GM23248 (cell line): ENCODE results near the gene RENBP. TPM values are rescaled to one million over a fixed set of nuclear protein-coding genes. Genes with fewer than 3 reads are reported as not detected.

ENCODE experiments used
- DNase-seq: peaks from one replicate; pipeline ENCODE4 v3.0.0-alpha.2; 2015
- H2AFZ ChIP-seq: fragments of 200-600 bp; sonication (generic); 2 replicates; pipeline ENCODE4 v1.6.1; 2016; ENCODE audit warnings: antibody characterized with exemption
- H3F3A ChIP-seq: fragments of 200-600 bp; sonication (generic); 2 replicates; pipeline ENCODE4 v1.6.1; 2016; ENCODE audit warnings: mild to moderate bottlenecking, antibody characterized with exemption, mixed run types; ENCODE audit not compliant: insufficient read depth
- H3K27ac ChIP-seq: fragments of 200-600 bp; sonication (generic); 2 replicates; pipeline ENCODE4 v1.5.1; 2016; ENCODE audit warnings: mild to moderate bottlenecking
- H3K27me3 ChIP-seq: fragments of 200-600 bp; sonication (generic); replicated peaks from 2 replicates; pipeline ENCODE4 v1.6.1; 2016; ENCODE audit warnings: mild to moderate bottlenecking; ENCODE audit not compliant: insufficient read depth
- H3K36me3 ChIP-seq: fragments of 200-600 bp; sonication (generic); 2 replicates; pipeline ENCODE4 v1.6.1; 2016; ENCODE audit warnings: low read depth, mild to moderate bottlenecking
- H3K4me1 ChIP-seq: fragments of 200-600 bp; sonication (generic); 2 replicates; pipeline ENCODE4 v1.6.1; 2016; ENCODE audit warnings: mild to moderate bottlenecking; ENCODE audit not compliant: insufficient read depth
- H3K4me2 ChIP-seq: fragments of 200-600 bp; sonication (generic); one replicate; pipeline ENCODE4 v1.6.1; 2016; ENCODE audit warnings: mild to moderate bottlenecking; ENCODE audit not compliant: unreplicated experiment
- H3K4me3 ChIP-seq: fragments of 200-600 bp; sonication (generic); 2 replicates; pipeline ENCODE4 v1.5.1; 2016; ENCODE audit warnings: mild to moderate bottlenecking
- H3K79me2 ChIP-seq: fragments of 200-600 bp; sonication (generic); 2 replicates; pipeline ENCODE4 v1.6.1; 2016; ENCODE audit warnings: mild to moderate bottlenecking; ENCODE audit not compliant: insufficient read depth
- H3K9ac ChIP-seq: fragments of 200-600 bp; sonication (generic); 2 replicates; pipeline ENCODE4 v1.6.1; 2016; ENCODE audit warnings: mild to moderate bottlenecking
- H3K9me2 ChIP-seq: fragments of 200-600 bp; sonication (generic); 2 replicates; pipeline ENCODE4 v1.6.1; 2016; ENCODE audit warnings: mixed run types, mild to moderate bottlenecking, moderate library complexity; ENCODE audit not compliant: insufficient read depth
- H3K9me3 ChIP-seq: fragments of 200-600 bp; sonication (generic); one replicate; pipeline ENCODE4 v1.6.1; 2017; ENCODE audit warnings: low read depth
- H4K20me1 ChIP-seq: fragments of 200-600 bp; sonication (generic); 2 replicates; pipeline ENCODE4 v1.6.0; 2016; ENCODE audit not compliant: insufficient read depth
- EZH2 ChIP-seq: fragments of 200-600 bp; sonication (generic); IDR thresholded peaks from 2 replicates; pipeline ENCODE4 v1.6.1; 2018; ENCODE audit warnings: antibody characterized with exemption, mild to moderate bottlenecking; ENCODE audit not compliant: insufficient read depth, poor library complexity, severe bottlenecking
- EZH2phosphoT487 ChIP-seq: fragments of 200-600 bp; sonication (generic); IDR thresholded peaks from 2 replicates; pipeline ENCODE4 v1.6.1; 2018; ENCODE audit warnings: antibody characterized with exemption, moderate library complexity, mild to moderate bottlenecking, low read depth; ENCODE audit not compliant: insufficient read depth
- WGBS, 2 experiments: methylation state at CpG; one replicate each; pipeline ENCODE4 v1.1.6; 2015 to 2017; ENCODE audit warnings: low lambda C conversion rate in 2 of 2, low coverage in 1 of 2; ENCODE audit errors: missing lambda C conversion rate in 2 of 2; 5-methylcytosine and 5-hydroxymethylcytosine counted together
- in situ Hi-C: fragments of 300-500 bp; cut with MboI; formaldehyde crosslinking; loops from 2 replicates; pipeline ENCODE4 v1.15.0; 2020
- polyA plus RNA-seq: library from polyadenylated mRNA; unstranded; fragments of >200 nt; fragmentation: Nextera tagmentation; extraction: Ambion mirVana; gene quantifications from 2 replicates; pipeline ENCODE4 v1.2.1, GENCODE V29; 2016
- total RNA-seq: library from RNA; depleted of rRNA; stranded (reverse); fragments of >200 nt; shearing (Covaris generic); gene quantifications from 2 replicates; pipeline ENCODE4 v1.2.3, GENCODE V29; 2014

Gene RENBP
- total and polyA plus RNA-seq, 2 experiments from 2014 or later: 0.11 TPM; not detected in 1

DNA sequence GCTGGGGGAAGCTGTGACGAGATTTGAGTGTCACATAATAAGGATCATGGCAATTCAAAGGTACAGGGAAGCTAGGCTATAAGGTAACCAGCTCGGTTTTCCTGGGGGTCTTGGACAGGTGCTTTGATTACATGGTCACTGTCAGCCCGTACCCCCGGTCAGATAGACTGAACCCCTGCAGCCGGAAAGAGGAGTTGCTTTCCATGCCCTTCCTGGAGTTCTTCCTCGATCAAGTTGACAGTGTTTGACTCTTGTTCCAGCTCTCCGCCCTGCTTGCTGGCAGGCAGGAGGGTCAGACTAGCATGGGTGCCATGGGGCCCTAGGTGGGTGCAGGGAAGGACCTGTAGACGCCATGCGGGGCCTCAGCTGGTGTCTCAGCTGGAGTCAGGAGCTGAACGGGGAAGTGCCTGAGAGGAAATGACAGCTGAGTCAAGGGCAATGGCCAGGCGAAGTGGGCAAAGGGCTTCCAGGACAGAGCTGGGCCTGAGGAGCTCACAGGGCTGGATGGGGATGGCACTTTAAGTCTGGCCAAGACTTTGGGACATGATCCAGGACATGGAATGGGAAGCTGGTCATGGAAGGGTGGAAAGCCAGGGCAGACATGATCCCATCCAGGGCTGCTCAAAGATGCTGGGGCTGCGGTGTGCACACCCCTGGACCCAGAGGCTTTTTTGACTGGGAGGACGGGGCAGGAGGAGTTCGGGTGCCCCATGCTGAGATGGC lies 29.7 kb upstream of the RENBP start:
- H3K27ac ChIP-seq: peak overlapping the region; percentile 100
- peak overlapping the region; percentile 100 for H3K9ac ChIP-seq
- in situ Hi-C loops: no loop called here

DNA sequence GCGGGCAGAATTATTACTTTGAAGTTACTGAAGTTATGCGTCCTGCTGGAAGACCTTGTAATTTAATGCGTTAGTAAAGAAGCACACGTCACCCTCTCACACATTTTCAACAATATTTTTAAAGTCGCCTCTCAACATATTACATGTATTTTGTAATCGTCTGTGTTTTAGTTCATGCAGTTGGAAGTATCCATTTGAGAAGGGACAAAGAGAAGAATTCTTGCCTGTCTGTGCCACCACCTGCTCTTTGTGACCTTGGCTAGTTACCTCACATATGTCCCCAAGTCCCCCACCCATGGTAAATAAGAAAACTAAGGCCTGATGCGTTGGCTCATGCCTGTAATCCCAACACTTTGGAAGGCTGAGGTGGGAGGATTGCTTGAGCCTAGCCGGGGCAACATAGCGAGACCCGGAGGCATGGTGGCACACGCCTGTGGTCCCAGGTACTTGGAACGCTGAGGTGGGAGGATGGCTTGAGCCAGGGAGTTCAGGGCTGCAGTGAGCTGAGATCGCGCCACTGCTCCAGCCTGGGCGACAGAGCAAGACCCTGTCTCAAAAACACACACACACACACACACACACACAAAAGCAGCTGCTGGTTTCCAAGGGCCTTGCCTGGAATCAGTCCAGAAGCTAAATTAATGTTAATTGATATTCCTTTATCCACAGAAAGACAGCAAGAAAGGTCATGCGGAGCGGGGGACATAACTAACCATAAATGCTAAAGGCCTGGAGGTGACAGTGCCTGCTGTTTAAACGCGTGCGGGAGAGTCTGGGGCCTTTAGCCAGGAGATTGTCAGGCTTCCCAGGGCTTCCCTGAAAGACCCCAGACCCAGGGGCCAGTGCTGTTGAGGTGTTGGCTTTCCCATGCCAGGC lies 28.9 kb upstream of the RENBP start:
- Histone ChIP-seq H3K79me2 (peaks cover 50% of the 10 kb centered on the region), H3F3A (peaks cover 13% of the 10 kb centered on the region; the same call in 1 of the 2 replicates), H3K4me2 (peak overlapping the region; percentile 88), H3K4me1 (peaks cover 15% of the 10 kb centered on the region), H2AFZ (peak overlapping the region; percentile 33), H3K9me3 (no peaks in the 10 kb centered on the region), H3K27ac (peak overlapping the region; percentile 100), H3K27me3 (no peaks in the 10 kb centered on the region), H3K9me2 (no peaks in the 10 kb centered on the region), H3K9ac (peak overlapping the region; percentile 100), H3K4me3 (peak overlapping the region; percentile 96), H3K36me3 (no peaks in the 10 kb centered on the region), H4K20me1 (no peaks in the 10 kb centered on the region)
- in situ Hi-C loops: no loop called here
- WGBS, 2 experiments: 4 to 5% methylated on average over 15 to 16 of the region's 20 CpGs
- no peak for TF ChIP-seq EZH2phosphoT487
- no peak for TF ChIP-seq EZH2
- DNase-seq: no peak

More for the DNA sequence above, 29.7 kb upstream of the RENBP start:
- 51 to 54% methylated on average over 12 of the region's 14 CpGs for WGBS, 2 experiments
- no peaks in the 10 kb centered on the region for H3K9me2 ChIP-seq
- peaks cover 42% of the 10 kb centered on the region for H3K79me2 ChIP-seq
- TF ChIP-seq EZH2 (no peak), EZH2phosphoT487 (no peak)
- no peaks in the 10 kb centered on the region for H3K27me3 ChIP-seq
- H3K4me1 ChIP-seq: peaks cover 8% of the 10 kb centered on the region
- H3K4me3 ChIP-seq: peak overlapping the region; percentile 96
- H2AFZ ChIP-seq: peak overlapping the region; percentile 33; the same call in 1 of the 2 replicates
- no peaks in the 10 kb centered on the region for H4K20me1 ChIP-seq
- H3K4me2 ChIP-seq: peak overlapping the region; percentile 88
- peaks cover 13% of the 10 kb centered on the region; the same call in 1 of the 2 replicates for H3F3A ChIP-seq
- no peaks in the 10 kb centered on the region for H3K9me3 ChIP-seq
- no peaks in the 10 kb centered on the region for H3K36me3 ChIP-seq
- DNase-seq: peak; percentile 20

DNA sequence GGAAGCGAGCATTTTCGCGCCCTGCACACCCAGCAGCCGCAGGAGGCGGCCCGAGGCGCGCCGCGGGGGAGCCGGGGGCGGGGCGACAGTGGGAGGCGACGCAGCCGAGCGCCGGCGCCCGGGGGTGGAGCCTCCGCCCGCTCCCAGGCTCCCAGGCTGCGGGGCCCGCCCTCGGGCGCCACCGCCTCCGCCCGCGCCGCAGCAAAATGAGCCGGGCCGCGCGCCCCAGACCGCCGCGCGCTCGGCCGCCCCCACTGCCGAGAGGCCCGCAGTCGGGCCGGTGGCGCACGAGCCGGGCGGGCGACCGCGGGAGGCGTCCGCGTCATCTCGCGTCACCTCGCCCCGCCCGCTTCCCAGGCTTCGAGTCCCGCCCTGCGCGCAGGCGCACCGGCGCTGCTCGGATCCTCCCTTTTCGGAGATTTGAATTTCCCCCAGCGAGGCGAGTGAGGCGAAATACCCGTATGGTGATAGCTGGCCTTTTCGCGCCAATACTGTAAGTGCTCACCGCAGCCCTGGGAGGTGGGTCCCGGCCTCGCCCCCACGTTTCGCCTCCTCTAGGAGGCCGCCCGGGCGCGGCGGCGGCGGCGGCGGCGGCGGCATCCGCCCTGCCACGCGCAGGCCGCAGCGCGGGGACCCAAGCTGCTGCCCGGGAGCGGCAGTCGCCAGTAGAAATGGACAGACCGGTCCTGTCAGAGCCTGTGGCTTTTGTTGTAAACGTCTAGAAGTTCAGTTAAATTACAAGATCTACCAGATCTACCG lies 28.1 kb upstream of the RENBP start, which contains the start of gene TMEM187:
Gene TMEM187, plus strand, starts transcription at position 387 of the 759 bp plus-strand sequence. CDS start 9,309 bp downstream, outside the sequence.
- Histone ChIP-seq H4K20me1 (no peaks in the 10 kb centered on the region), H3K9me2 (no peaks in the 10 kb centered on the region), H3F3A (peaks cover 13% of the 10 kb centered on the region; the same call in 1 of the 2 replicates), H3K27ac (peak within 1 kb of the TSS; percentile 100), H3K27me3 (no peaks in the 10 kb centered on the region), H3K4me1 (peaks cover 21% of the 10 kb centered on the region), H3K79me2 (peaks cover 58% of the 10 kb centered on the region), H3K36me3 (no peaks in the 10 kb centered on the region), H3K9ac (peak within 1 kb of the TSS; percentile 100), H3K4me3 (peak within 1 kb of the TSS; percentile 96), H3K9me3 (no peaks in the 10 kb centered on the region), H2AFZ (peak within 1 kb of the TSS; percentile 33), H3K4me2 (peak within 1 kb of the TSS; percentile 88)
- 0 to 1% methylated on average over 14 to 20 of the region's 103 CpGs for WGBS, 2 experiments
- peak; percentile 91 for DNase-seq
- in situ Hi-C loops: no loop called here
- TF ChIP-seq EZH2 (no peak), EZH2phosphoT487 (no peak)
